GM12801 (cell line): Measurements from ENCODE around the gene EPB41L5.

Experiments used
- TF ChIP-seq, protein P1 (sequence below): IDR thresholded peaks from one replicate; pipeline ENCODE4 v1.5.1; 2011; ENCODE audit warnings: control low read depth; ENCODE audit not compliant: insufficient read length; ENCODE audit errors: extremely low read depth

EPB41L5 gene

GRCh38 chr2:120012771-120013596 is at the start of gene EPB41L5:
TSS of gene EPB41L5 (plus strand) at chr2:120013077. CDS start at chr2:120019085, 6,008 bp downstream.
- TF ChIP-seq, protein P1, sequence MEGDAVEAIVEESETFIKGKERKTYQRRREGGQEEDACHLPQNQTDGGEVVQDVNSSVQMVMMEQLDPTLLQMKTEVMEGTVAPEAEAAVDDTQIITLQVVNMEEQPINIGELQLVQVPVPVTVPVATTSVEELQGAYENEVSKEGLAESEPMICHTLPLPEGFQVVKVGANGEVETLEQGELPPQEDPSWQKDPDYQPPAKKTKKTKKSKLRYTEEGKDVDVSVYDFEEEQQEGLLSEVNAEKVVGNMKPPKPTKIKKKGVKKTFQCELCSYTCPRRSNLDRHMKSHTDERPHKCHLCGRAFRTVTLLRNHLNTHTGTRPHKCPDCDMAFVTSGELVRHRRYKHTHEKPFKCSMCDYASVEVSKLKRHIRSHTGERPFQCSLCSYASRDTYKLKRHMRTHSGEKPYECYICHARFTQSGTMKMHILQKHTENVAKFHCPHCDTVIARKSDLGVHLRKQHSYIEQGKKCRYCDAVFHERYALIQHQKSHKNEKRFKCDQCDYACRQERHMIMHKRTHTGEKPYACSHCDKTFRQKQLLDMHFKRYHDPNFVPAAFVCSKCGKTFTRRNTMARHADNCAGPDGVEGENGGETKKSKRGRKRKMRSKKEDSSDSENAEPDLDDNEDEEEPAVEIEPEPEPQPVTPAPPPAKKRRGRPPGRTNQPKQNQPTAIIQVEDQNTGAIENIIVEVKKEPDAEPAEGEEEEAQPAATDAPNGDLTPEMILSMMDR = no peak

GRCh38 chr2:119981896-119982295 is 31.0 kb upstream of the EPB41L5 start:
- TF ChIP-seq, protein P1 = no peak

DNA sequence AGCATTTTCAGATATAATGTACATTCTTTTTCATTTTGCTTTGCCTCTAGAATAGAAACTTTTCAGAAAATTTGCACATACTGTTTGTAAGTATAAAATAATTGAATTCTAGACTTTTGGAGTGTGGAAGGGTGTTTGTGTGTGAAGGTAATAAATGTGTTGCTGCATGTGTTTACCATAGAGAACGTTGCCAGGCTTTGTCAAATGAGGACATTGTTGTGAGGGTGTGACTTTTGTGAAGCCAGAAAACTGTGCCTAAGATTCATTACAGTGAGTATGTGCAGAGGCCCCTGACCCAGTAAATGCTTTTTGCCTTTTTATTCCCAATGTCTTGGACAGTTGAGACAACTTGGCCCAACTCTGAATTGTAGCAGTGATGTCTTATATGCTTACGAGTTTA is 30.4 kb upstream of the EPB41L5 start:
- TF ChIP-seq, protein P1 = no peak

- TF ChIP-seq, protein P1 = no peak
Observed at GRCh38 chr2:119983108-119983507, 29.8 kb upstream of the EPB41L5 start.

DNA sequence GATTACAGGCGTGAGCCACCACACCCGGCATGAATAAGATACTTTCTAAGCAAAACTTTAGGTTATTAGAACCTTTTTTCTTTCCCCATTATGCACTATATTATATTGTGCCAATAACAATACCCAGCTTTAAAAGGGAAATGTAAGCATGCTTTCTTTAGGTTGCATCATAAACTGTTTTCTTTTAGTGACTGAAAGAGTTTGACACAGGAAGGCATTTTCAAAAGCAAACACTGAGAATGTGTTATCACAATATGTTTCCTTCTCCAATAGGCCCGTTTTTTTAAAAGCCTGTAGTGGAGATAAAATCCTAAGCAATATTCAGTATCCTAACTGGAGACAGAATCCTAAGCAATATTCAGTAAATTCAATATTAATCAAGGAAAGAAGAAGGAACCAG is 16.7 kb upstream of the EPB41L5 start:
- TF ChIP-seq, protein P1 = no peak

DNA sequence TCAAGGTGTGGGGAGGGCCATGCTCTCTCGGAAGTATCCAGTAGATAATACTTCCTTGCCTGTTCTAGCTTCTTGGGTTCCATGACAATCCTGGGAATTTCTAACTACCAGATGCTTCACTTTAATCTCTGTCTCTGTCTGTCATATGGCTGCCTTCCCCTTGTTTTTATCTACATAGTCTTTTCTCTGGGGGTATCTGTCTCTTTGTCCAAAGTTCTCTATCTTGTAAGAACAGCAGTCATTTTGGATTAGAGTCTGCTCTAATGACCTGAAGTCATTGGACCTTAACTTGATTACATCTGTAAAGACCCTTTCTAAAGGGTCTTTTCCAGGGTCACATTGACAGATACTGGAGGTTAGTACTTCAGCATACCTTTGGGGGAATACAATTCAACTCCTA is 11.4 kb upstream of the EPB41L5 start:
- TF ChIP-seq, protein P1 = no peak

GRCh38 chr2:120004254-120004653 is 8.6 kb upstream of the EPB41L5 start:
- TF ChIP-seq, protein P1 = no peak
